Uterus (tissue), 2 donors: ENCODE measurements around the gene GSC2.

Experiments used
- CTCF ChIP-seq, 4 experiments: fragments of 200-600 bp in 2 of 4; fragments of 450-650 bp in 2 of 4; sonication (generic) in 2 of 4; IDR thresholded peaks; one replicate each; pipeline ENCODE4 v1.5.1; 2016 to 2019; ENCODE audit warnings: antibody characterized with exemption in 4 of 4, mild to moderate bottlenecking in 2 of 4, moderate library complexity in 1 of 4
- POLR2A ChIP-seq, 2 donors: fragments of 450-650 bp; IDR thresholded peaks; one replicate each; pipeline ENCODE4 v1.6.1; 2016; ENCODE audit warnings: antibody characterized with exemption in 2 of 2, mild to moderate bottlenecking in 1 of 2, moderate library complexity in 1 of 2

- TF ChIP-seq CTCF (IDR thresholded peaks at IDR 0.05) (no peak), POLR2A (IDR thresholded peaks at IDR 0.05) (no peak)
Measured at GRCh38 chr22:19174106-19175025, 24.3 kb upstream of the GSC2 start.
